Astrocyte (in vitro differentiated cells and primary cell): Measurements from ENCODE around the gene PPP3R1.

Experiments
- CTCF ChIP-seq: IDR thresholded peaks from 2 replicates; pipeline ENCODE4 v1.5.1; 2011; ENCODE audit warnings: low read depth, mild to moderate bottlenecking, inconsistent platforms, low read length, moderate library complexity; ENCODE audit not compliant: insufficient read depth
- EZH2 ChIP-seq: IDR thresholded peaks from 2 replicates; pipeline ENCODE4 v1.6.1; 2012; ENCODE audit warnings: mild to moderate bottlenecking, low read length, inconsistent platforms; ENCODE audit not compliant: insufficient read depth

GRCh38 chr2:68157402-68158133 is 94.8 kb downstream of the PPP3R1 start, which contains the start of gene PNO1:
- TF ChIP-seq CTCF (no peak), EZH2 (no peak)
